Iris pigment epithelial cell (primary cell): ENCODE measurements around the gene ZNF384.
A peak's percentile ranks its signal among the peaks of the same experiment; 100 is the strongest.

Experiments
- DNase-seq: peaks from one replicate; pipeline ENCODE4 v3.0.0-alpha.2; 2011; ENCODE audit warnings: low read depth

ZNF384 gene

DNA sequence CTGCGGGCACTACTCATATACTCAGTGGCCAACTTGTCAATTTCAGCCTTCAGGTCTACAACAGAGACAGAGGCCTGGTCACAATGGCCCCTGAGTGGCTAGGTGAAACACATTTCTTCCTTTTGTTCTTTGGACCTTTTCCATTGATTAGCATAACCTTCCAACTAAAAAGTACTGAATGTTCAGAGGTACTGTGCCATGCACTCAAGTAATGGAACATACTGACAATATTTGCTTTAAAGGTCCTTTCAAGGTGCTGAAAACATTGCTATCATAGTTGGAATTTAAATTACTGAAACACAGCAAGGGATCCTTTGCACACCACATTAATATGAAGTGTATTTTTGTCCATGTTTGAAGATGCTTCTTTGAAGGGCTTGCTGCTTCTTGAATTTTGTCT lies 35.8 kb downstream of the ZNF384 start:
- no peak for DNase-seq

DNA sequence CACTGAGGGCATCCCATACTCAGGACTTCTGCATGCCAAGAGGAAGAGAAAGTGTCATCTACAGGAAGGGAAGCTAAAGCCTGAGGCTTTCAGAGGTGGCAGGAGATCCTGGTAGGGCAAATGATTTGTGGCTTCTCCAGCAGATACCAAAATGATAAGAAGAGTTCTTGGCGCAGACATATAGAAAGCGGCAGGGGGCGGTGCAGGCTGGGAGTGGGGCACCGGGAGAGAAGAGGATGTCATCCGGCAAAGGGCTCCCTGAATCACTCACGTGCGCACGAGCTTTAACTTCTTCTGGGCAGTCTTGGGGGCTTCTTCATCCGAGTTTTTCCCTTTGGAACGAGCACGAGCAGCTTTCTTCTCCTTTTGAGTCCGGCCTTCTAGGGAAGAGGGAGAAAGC lies 36.8 kb downstream of the ZNF384 start:
- no peak for DNase-seq

DNA sequence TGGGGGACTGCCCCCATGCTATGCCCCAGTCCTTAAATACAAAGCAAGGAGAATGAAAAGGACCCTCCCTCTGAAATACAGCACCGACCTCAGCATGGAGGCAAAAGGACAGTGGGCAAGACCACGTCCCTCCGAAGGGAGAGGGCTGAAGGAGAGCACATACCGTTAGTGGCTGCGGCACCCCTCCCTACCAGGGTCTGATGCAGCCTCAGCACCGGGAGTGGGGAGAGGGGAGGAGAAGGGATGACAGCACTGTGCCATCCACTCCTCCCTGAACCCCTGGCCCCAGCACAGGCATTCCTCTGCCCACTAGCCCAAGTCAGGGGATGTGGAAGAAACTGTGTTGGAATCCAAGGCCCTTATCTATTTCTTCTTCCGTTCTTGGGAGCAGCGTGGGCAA lies 38.3 kb downstream of the ZNF384 start:
- no peak for DNase-seq

DNA sequence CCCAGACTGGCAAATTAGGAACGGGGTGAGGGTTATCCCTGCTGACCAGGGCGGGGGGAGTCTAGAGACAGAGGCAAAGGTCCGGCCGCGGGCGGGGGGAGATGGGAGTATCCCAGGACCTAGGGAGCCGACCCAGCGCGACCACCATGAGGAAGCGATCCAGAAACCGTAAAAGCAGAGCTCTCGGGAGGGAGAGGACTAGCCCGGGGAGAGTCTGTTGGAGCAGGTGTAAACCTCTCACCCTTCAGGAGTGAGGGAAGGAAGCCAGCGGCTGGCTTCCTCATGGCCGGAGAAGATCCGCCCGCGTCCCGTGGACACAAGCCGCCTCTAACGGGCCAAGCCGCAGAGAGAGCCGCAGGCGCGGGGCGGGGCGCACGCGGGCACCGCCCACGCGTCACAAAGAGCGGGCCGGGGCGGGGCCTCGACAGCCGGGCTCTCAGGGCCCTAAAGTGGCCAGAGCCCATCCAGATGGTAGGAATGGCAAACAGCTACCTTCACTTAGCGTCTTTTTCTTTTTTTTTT lies 42.0 kb downstream of the ZNF384 start, which contains the start of gene ACRBP:
Gene ACRBP, minus strand, starts transcription at position 350 of the 522 bp plus-strand sequence. Its CDS starts 66 bp downstream, at position 284.
- peak; percentile 43 for DNase-seq

DNA sequence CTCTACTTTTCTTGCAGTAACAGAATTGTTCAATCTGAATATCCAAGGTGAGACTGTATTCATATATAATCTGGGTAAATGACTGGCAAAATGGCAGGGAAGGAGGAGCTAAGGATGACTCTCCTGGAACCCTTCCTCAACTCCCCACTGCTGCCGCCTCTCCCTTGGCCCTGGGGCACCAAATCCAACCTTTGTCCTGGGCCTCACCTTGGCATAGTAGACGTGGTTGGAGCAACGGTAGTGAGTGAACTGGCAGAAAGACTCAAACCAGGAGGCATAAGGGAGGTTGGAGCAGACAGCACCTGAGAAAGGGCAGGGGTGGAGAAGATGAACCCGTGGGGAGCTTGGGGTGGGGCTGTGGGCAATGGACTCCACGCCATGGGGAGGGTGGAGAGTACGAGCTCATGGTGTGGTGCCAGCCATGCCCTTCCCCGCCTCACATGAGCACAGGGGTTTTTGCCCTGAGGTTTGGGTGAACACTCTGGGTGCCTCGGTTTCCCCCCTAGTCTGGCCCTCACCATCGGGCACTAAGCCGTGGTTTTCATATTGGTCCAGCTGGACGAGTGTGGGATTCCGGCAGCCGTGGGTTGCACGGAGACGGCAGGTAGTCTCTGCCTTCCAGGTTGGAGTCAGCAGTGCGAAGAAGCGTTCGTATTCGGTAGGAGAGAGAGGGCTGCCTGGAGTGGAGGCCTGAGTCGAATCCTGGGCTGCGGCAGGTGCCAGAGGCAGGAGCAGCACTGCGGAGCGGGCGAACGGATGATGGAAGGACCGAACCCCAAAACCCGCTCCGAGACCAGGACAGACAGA lies 42.7 kb downstream of the ZNF384 start:
- DNase-seq, result no peak

DNA sequence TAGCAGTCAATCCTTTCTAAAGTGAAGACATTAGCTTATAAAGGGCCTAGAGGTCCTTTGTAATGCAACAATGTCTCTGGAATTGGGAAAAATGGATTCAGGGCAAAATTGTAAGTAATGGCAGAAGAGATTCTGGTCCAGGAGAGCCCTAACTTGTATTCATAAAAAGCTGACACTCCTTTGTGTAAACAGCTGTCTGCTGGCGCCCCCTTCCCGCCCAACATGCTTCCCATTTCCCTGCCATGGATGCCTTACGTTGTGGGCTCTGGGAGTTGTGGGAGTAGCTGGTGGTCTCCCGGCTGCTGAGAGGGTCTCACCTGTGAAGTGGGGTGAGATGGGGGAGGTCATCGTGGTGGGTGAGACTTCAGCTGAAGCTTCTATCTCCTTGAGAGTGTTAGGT lies 44.3 kb downstream of the ZNF384 start:
- DNase-seq, result no peak

DNA sequence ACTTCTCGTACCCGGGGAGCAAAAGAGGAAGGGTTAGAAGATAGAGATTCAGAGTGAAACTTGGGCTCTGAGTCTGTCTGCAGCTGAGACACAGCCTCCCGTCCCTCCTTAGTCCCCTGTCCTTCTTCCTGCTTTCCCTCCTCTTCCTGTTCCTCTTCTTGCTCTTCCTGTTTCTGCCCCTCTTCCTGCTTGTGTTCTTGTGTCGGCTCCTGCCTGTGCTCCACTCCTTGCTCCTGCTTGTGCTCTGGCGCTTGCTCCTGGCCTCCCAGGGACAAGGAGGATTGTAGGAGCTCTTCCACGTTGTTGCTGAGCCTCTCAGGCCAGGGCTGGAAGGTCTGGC lies 44.9 kb downstream of the ZNF384 start:
- DNase-seq, result no peak

DNA sequence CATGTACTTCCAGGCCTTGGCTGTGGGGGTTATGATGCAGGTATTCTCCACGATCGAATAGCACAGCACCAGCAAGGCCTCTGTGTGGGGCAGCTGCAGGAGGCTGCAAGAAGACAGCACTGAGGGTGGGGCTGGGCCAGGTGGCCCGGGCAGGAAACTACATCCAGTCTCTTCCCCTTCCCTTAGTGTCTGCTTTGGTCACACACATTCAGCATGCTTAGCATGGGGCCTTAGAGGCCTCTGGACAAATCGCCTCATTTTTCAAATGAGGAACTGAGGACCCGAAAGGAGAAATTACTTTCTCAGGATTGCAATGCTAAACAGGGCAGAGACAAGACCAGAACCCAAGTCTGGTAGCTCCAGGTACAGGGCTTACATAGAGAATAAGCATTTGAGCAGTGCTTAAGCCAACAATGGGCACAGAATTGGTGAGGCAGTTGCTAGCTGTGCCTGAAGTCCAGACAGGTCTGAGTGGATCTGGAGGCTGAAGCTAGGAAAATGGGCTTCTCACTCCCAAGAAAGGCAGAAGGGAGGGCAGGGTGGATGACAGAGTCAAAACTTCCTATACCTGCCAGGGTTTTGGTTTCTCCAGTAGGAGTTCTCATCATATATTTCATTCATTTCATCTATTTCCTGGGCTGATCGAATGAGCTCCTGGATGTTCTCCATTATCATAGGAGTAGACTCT lies 45.5 kb downstream of the ZNF384 start:
- no peak for DNase-seq

DNA sequence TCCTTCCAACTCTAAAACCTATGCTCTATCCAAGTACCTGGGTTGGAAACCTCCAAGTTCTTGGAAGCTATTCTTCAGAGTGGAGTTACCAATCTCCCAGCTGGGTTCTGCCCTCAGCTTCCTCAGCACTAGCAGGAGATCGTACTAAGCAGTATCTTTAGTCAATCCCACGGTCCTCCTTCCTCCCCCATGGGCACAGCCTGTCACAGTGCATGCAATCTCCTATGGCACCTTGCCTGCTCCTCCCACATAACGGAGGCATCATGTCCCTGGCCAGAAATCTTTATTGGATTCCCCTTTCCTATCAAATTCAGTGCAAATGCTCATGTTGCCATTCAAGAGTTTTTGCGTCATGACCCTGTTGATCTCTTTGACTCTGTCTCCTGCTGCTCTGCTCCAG lies 48.0 kb downstream of the ZNF384 start:
- DNase-seq, result no peak

DNA sequence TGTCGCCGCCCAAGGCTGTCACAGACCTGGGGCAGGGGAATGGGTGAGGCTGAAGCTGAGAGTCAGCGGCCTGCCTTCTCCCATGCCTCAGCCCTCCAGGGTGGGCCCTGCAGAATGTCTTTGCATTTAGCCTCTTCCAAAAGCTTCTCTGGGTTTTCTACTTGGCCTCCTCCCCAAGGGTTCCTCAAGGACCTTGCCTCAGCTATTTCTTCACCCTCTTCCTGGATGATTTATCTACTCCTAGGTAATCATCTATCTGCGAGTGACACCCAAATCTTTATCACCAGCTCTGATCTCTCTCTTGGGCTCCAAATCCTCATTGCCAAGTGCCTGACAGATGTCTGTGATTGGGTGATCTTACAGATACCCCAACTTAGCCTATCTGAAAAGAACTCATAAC lies 48.7 kb downstream of the ZNF384 start:
- DNase-seq, result no peak

DNA sequence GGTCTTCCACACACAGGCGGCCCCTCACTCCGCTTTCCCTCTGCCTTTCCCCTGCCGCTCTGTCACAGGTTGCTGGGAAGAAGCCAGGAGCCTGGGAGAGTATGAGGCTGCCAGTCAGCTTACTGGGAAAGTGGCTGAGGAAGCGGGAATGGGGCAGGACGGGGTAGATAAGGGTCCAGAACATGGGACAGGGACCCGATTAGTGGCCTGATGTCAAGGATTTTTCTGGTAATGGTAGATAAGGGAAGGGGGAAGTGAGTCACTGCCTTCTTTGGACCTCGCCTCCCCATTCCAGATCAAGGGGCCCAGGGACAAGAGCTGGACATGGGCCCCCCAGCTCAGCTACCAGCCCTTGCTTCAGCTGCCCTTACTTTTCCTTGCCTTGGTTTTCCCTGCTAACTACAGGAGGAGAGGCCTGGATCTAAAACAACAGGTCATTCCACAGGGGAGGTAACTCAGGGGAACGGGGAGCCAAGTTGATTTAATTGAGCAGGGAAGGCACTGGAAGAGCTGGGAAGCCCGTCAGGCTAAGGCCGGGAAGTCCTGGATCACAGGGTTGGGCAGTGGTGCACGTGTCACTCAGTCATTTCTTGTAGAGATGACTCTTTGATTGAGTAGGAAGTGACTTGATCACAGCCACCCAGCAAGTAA lies 49.9 kb downstream of the ZNF384 start:
- no peak for DNase-seq

DNA sequence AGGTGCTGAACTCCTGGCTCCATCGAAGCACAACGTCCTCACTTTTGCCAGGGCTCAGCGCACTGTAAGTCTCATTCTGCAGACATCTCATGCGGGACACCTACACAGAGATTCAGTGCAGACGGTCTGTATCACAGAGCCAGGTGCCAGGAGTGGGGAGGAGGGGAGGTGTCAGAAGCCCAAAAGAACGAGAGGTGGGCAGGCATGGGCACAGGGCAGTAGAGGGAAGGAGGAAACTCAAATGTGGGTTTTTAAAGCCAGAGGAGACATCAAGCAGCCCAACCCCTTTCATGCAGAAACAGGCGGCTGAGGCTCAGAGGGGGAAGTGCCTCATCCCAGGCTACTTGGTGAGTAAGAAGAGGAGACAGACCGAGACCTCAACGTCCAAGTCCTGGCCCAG lies 50.9 kb downstream of the ZNF384 start:
- no peak for DNase-seq

DNA sequence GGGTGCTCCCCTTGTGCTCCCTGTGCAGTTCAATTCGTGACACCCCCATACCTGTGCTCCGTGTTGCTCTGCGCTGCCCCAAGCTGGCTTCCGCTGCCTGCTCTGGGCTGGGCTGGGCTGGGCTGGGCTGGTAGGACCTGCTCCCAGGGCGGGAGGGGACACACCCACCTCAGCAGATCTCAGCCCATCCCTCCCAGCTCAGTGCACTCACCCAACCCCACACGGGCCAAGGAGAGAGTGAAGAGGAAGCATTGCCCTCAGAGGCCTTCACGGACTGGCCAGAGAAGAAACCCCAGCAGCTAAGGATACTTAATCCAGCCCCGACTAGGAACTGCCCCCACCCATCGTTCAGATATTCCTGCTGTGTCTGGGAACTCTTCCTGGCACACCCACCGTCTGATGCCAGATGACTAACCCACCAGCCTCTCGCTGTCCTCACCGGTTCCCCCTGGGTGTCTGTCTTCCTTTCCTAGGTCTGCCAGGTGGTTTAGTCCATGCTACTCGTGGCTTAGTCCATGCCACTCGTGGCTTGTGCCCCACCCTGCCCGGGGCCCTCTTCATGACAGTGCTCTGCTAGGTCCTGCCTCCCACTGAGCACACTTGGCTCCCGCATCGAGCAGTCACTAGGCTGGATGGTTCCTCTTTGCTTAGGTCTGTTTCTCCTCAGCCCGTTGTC lies 53.2 kb downstream of the ZNF384 start, which contains the start of gene LPAR5:
Gene LPAR5, minus strand, starts transcription at position 104 of the 676 bp plus-strand sequence. CDS start 14,711 bp downstream, outside the sequence.
- DNase-seq, result peak; percentile 44

DNA sequence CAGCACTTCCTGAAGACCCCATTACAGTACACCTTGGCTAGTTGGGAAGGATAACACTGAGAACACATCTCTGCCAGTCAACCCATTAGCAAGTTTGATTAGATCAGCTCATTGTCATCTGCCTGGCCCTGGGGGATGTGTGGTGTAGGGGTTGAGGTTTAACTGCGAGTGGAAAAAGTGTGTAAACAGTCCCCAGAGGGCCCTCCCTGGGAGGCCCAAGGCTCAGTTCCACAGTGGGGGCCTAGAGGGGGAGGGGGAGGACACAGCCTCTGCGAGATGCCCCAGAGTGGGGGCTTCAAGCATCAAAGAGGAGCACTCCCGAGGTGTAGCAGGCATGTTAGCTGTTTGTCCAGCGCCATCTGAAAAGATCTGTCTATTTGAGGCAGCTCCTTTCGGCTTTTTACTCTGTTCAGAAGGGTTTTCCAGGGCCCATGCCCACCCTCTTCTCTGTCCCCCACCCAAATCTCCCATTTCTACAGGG lies 53.8 kb downstream of the ZNF384 start:
- no peak for DNase-seq

DNA sequence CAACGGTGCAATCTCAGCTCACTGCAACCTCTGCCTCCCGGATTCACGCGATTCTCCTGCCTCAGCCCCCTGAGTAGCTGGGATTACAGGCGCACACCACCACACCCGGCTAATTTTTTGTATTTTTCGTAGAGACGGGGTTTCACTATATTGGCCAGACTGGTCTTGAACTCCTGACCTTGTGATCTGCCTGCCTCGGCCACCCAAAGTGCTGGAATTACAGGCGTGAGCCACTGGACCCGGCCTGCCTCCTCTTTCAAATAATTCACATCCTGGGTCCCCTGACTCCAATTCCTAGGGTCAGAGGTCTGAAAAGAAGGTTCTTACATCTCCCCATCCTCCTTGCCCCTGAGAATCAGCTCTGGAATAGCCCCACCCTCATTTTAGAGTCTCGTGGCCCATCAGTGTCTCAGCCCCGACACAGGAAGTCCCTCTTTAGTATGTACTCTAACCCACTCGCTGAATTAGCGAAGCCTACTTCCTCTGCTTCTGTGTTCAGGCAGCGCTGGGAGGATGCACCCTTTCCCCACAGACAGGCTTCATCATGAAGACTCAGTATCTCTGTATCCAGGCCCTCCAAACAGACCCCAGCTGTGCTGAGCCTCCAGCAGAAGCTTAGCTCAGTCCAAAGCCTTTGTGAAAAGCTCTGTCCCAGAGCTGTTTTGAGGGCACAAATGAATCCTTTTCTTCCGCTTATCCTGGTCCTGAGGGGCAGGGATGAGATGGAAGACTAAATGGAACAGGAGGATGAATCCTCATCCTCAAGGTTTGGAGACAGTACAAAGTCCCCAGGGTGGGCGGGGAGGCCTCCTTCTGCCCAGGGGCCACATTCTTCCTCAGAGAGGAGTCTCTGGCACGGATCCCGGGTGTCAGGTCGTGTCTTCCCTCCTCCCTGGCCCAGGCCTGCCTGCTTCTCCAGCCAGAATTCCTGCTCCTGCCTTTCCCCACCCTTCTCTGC lies 56.9 kb downstream of the ZNF384 start:
- DNase-seq, result no peak

DNA sequence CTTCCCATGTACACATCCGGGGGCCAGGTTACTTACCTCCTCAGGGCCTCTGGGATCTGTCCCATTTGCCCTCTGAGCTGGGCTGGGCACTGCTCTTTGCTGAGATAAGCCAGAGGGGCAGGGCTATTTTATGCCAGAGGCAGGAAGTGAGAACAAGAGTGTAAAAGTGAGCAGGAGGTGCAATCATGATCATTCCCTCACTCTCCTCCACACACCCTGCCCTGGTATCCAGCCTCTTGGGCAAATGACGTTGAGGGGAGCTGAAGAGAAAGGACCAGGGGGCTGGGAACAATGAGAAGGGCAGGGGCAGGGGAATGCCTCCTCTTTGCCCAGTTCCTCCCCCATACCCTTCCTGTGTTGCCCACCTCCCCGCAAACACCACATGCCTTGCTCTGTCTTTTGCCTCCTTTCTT lies 57.6 kb downstream of the ZNF384 start:
- no peak for DNase-seq

DNA sequence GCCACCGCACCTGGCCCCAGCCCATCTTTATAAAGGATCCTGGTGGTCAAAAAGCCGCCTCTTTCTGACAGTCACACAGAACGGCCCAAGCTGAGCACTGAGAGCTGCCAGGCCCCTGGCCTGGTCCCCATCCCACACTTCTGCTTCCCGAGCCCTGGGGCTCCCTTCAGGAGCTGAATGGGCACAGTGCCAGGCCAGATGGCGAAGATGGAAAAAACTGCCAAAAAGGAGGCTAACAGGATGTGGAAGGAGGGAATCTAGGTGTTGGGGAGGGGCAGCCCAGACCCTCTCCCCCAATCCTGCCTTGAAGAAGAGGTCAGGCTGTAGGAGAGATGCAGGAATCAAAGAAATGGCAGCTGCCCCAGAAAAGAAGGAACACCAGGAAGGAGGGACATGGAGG lies 58.4 kb downstream of the ZNF384 start:
- no peak for DNase-seq

DNA sequence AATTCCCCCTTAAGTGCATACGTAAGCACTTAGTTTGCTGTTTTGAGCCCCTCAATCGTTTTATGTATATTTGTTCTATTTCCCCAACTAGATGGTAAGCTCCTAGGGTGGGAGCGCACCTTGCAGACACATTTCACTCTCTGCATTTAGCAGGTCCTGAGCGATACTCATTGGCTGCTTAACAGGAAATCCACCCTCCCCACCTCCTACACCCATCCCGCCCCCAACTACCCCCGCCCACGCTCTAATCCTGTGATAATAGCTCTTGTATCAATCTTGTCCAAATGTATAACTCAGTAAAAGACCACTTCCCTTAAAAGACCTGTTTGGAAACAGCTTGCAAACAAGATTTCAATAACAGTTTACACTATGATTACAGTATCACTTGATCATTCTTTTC lies 61.6 kb downstream of the ZNF384 start:
- no peak for DNase-seq

DNA sequence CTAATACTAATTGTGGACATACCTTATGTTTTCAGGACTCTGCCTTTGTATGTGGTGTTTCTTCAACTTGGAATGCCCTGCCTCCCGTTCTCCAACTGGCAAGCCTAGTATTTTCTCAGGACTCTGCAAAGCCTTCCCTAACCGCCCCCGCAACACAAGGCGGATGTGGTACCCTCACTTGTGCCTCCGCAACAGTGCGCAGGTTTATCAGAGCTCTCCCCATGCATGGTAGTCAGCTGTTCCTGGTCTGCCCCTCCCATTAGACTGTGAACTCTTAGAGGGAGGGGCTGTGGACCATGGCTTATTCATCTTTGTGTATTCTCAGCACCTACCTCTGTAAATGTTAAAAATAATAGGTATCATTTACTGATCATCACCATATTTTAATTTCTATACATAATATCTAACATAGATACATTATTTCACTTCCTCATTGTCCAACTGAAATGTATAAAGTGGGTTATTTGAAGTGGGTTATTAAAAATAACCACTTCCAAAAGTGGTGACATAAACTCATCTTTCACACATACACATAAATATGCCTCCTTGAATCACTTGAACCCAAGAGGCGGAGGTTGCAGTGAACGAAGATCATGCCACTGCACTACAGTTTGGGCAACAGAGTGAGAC lies 62.4 kb downstream of the ZNF384 start:
- DNase-seq, result no peak

DNA sequence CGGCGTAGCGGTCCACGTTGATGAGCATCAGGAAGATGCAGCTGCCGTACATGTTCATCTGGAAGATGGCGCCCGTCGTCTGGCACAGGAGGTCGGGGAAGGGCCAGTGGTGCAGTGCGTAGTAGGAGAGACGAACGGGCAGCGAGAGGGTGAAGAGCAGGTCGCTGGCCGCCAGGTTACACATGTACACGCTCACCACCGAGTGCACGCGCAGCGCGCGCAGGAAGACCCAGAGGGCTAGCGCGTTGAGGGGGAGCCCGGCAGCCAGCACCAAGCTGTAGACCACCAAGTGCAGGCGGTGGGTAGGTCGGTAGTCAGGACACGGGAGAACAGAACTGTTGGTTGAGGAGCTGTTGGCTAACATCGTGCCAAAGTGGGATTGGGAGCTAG lies 68.3 kb downstream of the ZNF384 start:
- DNase-seq, result no peak
